Measurements from ENCODE around the gene SH2D1B.

GRCh38 chr1:162412002-162412401 lies at the start of gene SH2D1B:
- TF ChIP-seq CTCF (conservative IDR thresholded peaks at IDR 0.05; ENCODE audit: low read depth, low read length) (no peak), EZH2 (IDR thresholded peaks at IDR 0.05; ENCODE audit: low read length, unreplicated experiment) (no peak)
